PC-9 (cell line): ENCODE results near the gene ZNF10. TPM values are rescaled to one million over a fixed set of nuclear protein-coding genes. Genes with fewer than 3 reads are reported as not detected.

Experiments
- BruUV-seq: library from RNA; stranded (reverse); fragments of 400-500 nt; replicated peaks from 2 replicates; lab custom pipeline; 2021; lab: Mats Ljungman, UMichigan
- CTCF ChIA-PET: fragments of 300-600 bp; sonication (Branson Sonifier 250); formaldehyde crosslinking; loops from one replicate; lab custom pipeline; 2022; ENCODE audit warnings: antibody characterized with exemption; lab: Charles Lee
- POLR2A ChIA-PET: fragments of 300-600 bp; sonication (Branson Sonifier 250); formaldehyde crosslinking; loops from one replicate; lab custom pipeline; 2022; ENCODE audit warnings: antibody characterized with exemption; ENCODE audit not compliant: unreplicated experiment; lab: Charles Lee
- DNase-seq, 2 experiments: peaks; one replicate each; pipeline versions ENCODE4 v3.0.0 to v3.0.0-alpha.2; 2015 to 2022; ENCODE audit warnings: mixed read lengths in 1 of 2
- H2AFZ ChIP-seq: fragments of 200-600 bp; sonication (generic); 2 replicates; pipeline ENCODE4 v1.8.1; 2017; ENCODE audit warnings: antibody characterized with exemption
- H3F3A ChIP-seq: fragments of 200-600 bp; sonication (generic); 2 replicates; pipeline ENCODE4 v1.8.1; 2017; ENCODE audit warnings: antibody characterized with exemption, mild to moderate bottlenecking, low read depth; ENCODE audit not compliant: insufficient read depth
- H3K27ac ChIP-seq: fragments of 200-600 bp; sonication (generic); 2 replicates; pipeline ENCODE4 v1.6.1; 2016; ENCODE audit warnings: mixed run types
- H3K27me3 ChIP-seq: fragments of 200-600 bp; sonication (generic); 2 replicates; pipeline ENCODE4 v1.6.1; 2016; ENCODE audit warnings: low read depth, mixed run types; ENCODE audit not compliant: insufficient read depth
- H3K36me3 ChIP-seq: fragments of 200-600 bp; sonication (generic); 2 replicates; pipeline ENCODE4 v1.6.1; 2016; ENCODE audit warnings: low read depth, mixed run types
- H3K4me1 ChIP-seq: fragments of 200-600 bp; sonication (generic); replicated peaks from 2 replicates; pipeline ENCODE4 v1.6.1; 2016; ENCODE audit warnings: mixed run types; ENCODE audit not compliant: insufficient read depth
- H3K4me2 ChIP-seq: fragments of 200-600 bp; sonication (generic); 2 replicates; pipeline ENCODE4 v1.6.1; 2017; ENCODE audit warnings: mixed run types
- H3K4me3 ChIP-seq: fragments of 200-600 bp; sonication (generic); 2 replicates; pipeline ENCODE4 v1.6.1; 2016; ENCODE audit warnings: mixed run types
- H3K79me2 ChIP-seq: fragments of 200-600 bp; sonication (generic); 2 replicates; pipeline ENCODE4 v1.6.1; 2017; ENCODE audit warnings: low read depth, mixed run types
- H3K9me2 ChIP-seq: fragments of 200-600 bp; sonication (generic); 2 replicates; pipeline ENCODE4 v1.8.1; 2017; ENCODE audit warnings: mild to moderate bottlenecking; ENCODE audit not compliant: insufficient read depth
- H3K9me3 ChIP-seq: fragments of 200-600 bp; sonication (generic); 2 replicates; pipeline ENCODE4 v1.8.1; 2016; ENCODE audit warnings: low read depth; ENCODE audit not compliant: insufficient read depth
- H4K20me1 ChIP-seq: fragments of 200-600 bp; sonication (generic); 2 replicates; pipeline ENCODE4 v1.8.1; 2017; ENCODE audit not compliant: insufficient read depth
- CTCF ChIP-seq: fragments of 200-600 bp; sonication (generic); conservative IDR thresholded peaks from 2 replicates; pipeline ENCODE4 v1.6.1; 2017; ENCODE audit warnings: mixed run types, antibody characterized with exemption, mild to moderate bottlenecking, moderate library complexity
- EZH2 ChIP-seq: fragments of 200-600 bp; sonication (generic); IDR thresholded peaks from 2 replicates; pipeline ENCODE4 v1.8.0; 2017; ENCODE audit warnings: antibody characterized with exemption, low read depth
- intact Hi-C: fragments of 100-400 bp; cut with micrococcal nuclease; formaldehyde crosslinking; loops from one replicate; pipeline ENCODE4 v1.10.0; 2022; ENCODE audit not compliant: unreplicated experiment
- total RNA-seq: library from RNA; stranded (reverse); gene quantifications from 2 replicates; pipeline ENCODE4 v1.2.3, GENCODE V29; 2021

Gene ZNF10
- total RNA-seq, 1 experiment from 2014 or later = 9.5 TPM

DNA sequence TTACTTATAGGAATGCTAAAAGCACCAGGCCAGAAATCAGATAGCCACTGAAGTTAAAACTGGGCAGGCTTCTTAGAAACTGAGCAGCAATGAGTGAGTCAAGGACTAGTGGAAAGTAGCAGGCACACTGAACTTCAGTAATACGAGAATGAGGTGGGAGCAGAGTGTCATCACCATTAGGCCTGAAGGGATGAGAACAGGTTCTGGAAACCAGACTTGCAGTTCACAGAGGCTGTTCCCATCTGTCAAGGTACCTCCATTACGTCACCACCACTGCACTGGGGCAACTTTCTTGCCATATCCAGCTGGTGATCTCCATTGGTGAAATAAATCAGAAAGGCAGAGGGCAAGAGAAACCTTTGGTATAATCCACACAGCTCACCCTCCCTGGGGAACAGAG is 15.6 kb downstream of the ZNF10 start:
- Histone ChIP-seq H3K9me2 (no peaks in the 10 kb centered on the region), H3K4me1 (no peaks in the 10 kb centered on the region), H3K36me3 (peaks cover 16% of the 10 kb centered on the region; the same call in 1 of the 2 replicates), H4K20me1 (no peaks in the 10 kb centered on the region), H3F3A (no peaks in the 10 kb centered on the region), H3K4me2 (no peak overlapping the region), H3K27ac (no peak overlapping the region), H3K79me2 (no peaks in the 10 kb centered on the region), H3K27me3 (no peaks in the 10 kb centered on the region), H2AFZ (no peak overlapping the region), H3K9me3 (peaks cover 35% of the 10 kb centered on the region), H3K4me3 (no peak overlapping the region)
- no peak for DNase-seq
- BruUV-seq = no TSS peak
- no peak for TF ChIP-seq EZH2
- no peak for TF ChIP-seq CTCF
- POLR2A ChIA-PET = no interaction called here
- intact Hi-C loops = no loop called here
- CTCF ChIA-PET = no interaction called here

DNA sequence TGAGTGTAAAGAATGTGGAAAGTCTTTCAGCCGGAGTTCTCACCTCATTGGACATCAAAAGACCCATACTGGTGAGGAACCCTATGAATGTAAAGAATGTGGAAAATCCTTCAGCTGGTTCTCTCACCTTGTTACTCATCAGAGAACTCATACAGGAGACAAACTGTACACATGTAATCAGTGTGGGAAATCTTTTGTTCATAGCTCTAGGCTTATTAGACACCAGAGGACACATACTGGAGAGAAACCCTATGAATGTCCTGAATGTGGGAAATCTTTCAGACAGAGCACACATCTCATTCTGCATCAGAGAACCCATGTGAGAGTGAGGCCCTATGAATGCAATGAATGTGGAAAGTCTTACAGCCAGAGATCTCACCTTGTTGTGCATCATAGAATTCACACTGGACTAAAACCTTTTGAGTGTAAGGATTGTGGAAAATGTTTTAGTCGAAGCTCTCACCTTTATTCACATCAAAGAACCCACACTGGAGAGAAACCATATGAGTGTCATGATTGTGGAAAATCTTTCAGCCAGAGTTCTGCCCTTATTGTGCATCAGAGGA is 25.8 kb downstream of the ZNF10 start:
- Histone ChIP-seq H4K20me1 (no peaks in the 10 kb centered on the region), H3K36me3 (0 out of 2 replicates have a peak, but pooled peaks cover 15% of the 10 kb centered on the region), H3K4me1 (no peaks in the 10 kb centered on the region), H3K27ac (no peak overlapping the region), H3K4me2 (no peak overlapping the region), H3F3A (no peaks in the 10 kb centered on the region), H3K9me3 (peaks cover 48% of the 10 kb centered on the region), H3K79me2 (no peaks in the 10 kb centered on the region), H3K4me3 (no peak overlapping the region), H3K27me3 (no peaks in the 10 kb centered on the region), H2AFZ (no peak overlapping the region), H3K9me2 (no peaks in the 10 kb centered on the region)
- intact Hi-C loops = no loop called here
- CTCF ChIA-PET = no interaction called here
- no peak for DNase-seq
- no TSS peak for BruUV-seq
- no peak for TF ChIP-seq EZH2
- no peak for TF ChIP-seq CTCF
- POLR2A ChIA-PET = no interaction called here

DNA sequence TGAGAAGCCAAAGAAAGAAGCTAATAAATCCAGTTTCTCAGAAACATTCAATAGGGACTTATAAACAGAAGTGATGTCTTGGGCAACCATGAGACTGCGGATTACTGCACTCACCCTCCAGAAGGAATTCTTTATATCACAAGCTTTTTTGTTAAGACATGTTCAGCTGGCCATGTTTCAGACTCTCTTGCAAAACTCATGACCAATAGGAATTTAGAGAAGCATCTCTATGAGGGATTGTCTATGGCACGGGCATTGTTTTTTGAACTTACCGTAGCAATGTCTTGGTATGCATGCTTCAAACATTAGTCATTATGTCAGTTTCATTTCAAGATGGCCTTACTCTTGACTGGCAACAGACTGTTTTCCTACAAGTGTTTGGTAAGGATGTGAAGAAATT is 35.3 kb downstream of the ZNF10 start:
- Histone ChIP-seq H3K79me2 (no peaks in the 10 kb centered on the region), H3K4me2 (no peak overlapping the region), H3K4me1 (no peaks in the 10 kb centered on the region), H3K27ac (no peak overlapping the region), H3K9me2 (no peaks in the 10 kb centered on the region), H4K20me1 (no peaks in the 10 kb centered on the region), H3K36me3 (no peaks in the 10 kb centered on the region), H2AFZ (no peak overlapping the region), H3K9me3 (peaks cover 7% of the 10 kb centered on the region; the same call in 1 of the 2 replicates), H3K27me3 (no peaks in the 10 kb centered on the region), H3F3A (no peaks in the 10 kb centered on the region), H3K4me3 (no peak overlapping the region)
- ChIA-PET CTCF (no interaction called here), POLR2A (no interaction called here)
- intact Hi-C loops = no loop called here
- no peak for DNase-seq
- no TSS peak for BruUV-seq
- TF ChIP-seq EZH2 (no peak), CTCF (no peak)
